Measurements from ENCODE around the gene KRT7. TPM values are rescaled to one million over a fixed set of nuclear protein-coding genes. Genes with fewer than 3 reads are reported as not detected.

Gene KRT7
- total RNA-seq, 1 donor from 2014 or later = not detected

DNA sequence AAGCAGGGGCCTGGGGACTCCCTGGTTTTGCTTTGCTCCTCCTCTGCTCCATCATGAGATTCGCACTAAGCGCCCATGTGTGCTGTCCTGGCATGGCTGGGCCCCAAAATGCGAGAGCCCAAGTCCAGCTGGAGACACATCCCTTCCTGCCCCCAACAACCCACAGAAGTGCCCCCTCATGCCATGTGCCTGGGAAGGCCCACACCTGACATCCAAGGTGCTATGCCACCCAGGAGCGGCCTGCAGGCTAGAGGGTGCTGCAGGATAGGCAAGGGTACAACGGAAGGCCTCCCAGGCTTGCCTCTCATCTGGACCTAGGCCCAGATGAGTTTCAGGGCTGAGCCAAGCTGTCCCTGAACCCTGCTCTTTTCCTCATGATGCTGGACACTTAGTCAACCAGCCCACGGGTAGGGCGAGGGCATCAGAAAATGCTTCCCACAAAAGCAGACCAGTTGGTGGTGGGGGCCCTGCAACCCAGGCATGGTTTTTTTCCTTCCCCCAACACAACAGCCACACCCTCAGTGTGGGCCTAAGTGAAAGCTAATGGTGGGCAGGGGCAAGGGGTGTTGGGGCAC lies 28.0 kb upstream of the KRT7 start:
- peaks cover 15% of the 10 kb centered on the region for H3K27me3 Mint-ChIP-seq (ENCODE audit: low read depth)
- no peaks in the 10 kb centered on the region for H3K9me3 Mint-ChIP-seq
- DNase-seq (ENCODE audit: low read depth, low spot score) = no peak
- H3K4me1 Mint-ChIP-seq = peaks cover 11% of the 10 kb centered on the region
- no peak overlapping the region for H3K4me3 Mint-ChIP-seq
- TF ChIP-seq, protein P1, sequence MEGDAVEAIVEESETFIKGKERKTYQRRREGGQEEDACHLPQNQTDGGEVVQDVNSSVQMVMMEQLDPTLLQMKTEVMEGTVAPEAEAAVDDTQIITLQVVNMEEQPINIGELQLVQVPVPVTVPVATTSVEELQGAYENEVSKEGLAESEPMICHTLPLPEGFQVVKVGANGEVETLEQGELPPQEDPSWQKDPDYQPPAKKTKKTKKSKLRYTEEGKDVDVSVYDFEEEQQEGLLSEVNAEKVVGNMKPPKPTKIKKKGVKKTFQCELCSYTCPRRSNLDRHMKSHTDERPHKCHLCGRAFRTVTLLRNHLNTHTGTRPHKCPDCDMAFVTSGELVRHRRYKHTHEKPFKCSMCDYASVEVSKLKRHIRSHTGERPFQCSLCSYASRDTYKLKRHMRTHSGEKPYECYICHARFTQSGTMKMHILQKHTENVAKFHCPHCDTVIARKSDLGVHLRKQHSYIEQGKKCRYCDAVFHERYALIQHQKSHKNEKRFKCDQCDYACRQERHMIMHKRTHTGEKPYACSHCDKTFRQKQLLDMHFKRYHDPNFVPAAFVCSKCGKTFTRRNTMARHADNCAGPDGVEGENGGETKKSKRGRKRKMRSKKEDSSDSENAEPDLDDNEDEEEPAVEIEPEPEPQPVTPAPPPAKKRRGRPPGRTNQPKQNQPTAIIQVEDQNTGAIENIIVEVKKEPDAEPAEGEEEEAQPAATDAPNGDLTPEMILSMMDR (conservative IDR thresholded peaks at IDR 0.05) = no peak
- no peaks in the 10 kb centered on the region for H3K36me3 Mint-ChIP-seq (ENCODE audit: low read depth)
- H3K27ac Mint-ChIP-seq (ENCODE audit: unreplicated experiment) = no peak overlapping the region

DNA sequence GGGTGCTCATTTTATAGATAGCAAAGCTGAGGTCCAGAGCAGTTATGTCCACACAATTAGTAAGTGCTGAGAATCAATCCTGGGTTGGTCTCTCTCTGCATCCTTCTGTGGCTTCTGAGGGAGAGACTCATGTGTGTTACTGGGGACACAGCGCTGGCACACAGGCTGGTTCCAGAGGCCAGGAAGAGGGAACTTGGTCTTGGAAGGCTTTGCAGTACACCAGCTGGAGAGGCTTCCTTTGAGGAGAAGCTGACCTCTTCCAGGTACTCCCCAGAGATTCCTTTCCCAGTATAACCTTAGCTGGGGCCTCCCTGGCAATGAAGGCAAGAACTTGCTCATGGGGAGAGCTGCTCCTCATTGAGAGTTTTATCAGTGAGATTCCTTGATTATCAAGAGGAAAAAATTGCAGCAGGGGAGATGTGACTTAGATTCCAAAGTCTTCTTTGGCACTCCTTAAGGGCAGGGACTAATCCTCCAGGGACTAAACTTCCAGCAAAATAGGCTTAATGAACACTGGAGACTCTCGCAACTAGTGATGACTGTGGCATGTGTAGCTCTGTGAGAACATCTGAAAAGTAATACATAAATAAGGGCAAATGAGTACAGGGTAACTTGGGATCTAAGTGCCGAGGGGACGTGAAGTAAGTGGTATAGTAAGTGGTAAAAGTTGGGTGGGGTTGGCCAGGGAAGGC lies 27.3 kb upstream of the KRT7 start:
- H3K36me3 Mint-ChIP-seq (ENCODE audit: low read depth) = no peaks in the 10 kb centered on the region
- H3K4me1 Mint-ChIP-seq = peaks cover 11% of the 10 kb centered on the region
- H3K27me3 Mint-ChIP-seq (ENCODE audit: low read depth) = peaks cover 15% of the 10 kb centered on the region
- H3K27ac Mint-ChIP-seq (ENCODE audit: unreplicated experiment) = peak overlapping the region; percentile 14
- TF ChIP-seq, protein P1 (conservative IDR thresholded peaks at IDR 0.05) = no peak
- no peaks in the 10 kb centered on the region for H3K9me3 Mint-ChIP-seq
- no peak for DNase-seq (ENCODE audit: low read depth, low spot score)
- no peak overlapping the region for H3K4me3 Mint-ChIP-seq

DNA sequence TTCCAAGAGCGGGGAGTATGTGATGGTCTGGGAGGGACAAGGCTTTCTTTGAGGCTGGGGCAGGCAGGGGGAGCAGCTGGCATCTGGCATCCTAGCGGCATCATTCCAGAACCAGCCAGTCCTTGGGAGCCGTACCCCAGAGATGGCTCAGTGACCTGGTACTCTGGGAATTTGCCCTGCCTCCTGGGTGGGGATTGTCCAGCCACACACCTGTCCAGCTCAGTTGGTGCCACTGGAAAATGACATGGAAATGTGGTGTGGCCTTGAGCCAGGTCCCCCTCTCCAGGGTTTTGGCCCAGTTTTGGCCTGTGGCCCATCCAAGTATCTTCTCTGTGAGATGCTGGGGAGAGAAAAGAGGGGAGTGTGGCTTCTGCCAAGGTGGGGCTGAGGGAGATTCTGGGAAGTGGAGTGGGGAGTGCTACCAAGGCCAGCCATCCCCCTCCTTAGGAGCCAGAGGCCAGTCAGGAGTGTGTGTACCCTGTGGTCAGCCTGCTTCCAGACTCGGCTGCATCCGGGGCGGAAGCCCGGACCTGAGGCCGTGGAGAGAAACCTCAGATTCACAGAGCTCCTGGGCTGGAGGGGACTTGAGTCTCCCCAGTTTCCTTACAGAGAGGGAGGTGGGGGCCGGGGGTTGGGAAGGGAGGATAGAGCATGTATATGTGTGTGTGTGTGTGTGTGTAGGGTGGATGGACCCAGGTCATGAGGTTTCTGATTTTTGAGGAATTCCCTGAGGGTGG lies 26.6 kb upstream of the KRT7 start:
- H3K4me1 Mint-ChIP-seq = peaks cover 9% of the 10 kb centered on the region
- no peak overlapping the region for H3K4me3 Mint-ChIP-seq
- H3K9me3 Mint-ChIP-seq = no peaks in the 10 kb centered on the region
- no peak for DNase-seq (ENCODE audit: low read depth, low spot score)
- H3K27ac Mint-ChIP-seq (ENCODE audit: unreplicated experiment) = no peak overlapping the region
- TF ChIP-seq, protein P1 (conservative IDR thresholded peaks at IDR 0.05) = no peak
- H3K27me3 Mint-ChIP-seq (ENCODE audit: low read depth) = peaks cover 14% of the 10 kb centered on the region
- no peaks in the 10 kb centered on the region for H3K36me3 Mint-ChIP-seq (ENCODE audit: low read depth)

DNA sequence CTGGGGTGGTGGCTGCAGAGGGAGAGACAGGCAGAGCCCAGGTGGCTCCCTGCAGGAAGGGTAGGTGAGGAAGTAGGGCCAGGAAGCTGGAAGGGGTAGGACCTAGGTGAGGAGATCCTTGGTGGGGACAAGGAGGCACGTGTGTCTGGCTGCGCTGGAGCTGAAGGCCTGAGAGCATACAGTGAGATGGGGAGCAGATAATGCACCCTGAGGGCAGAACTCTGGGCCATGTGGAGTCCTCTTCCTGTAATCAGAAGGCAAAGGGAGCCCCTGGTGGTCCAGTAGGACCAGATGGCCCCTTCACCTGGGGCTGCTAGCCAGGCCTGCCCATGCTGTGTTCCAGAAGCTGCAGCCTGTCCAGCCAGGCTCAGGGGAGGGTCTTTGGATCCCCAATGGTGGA lies 25.9 kb upstream of the KRT7 start:
- no peaks in the 10 kb centered on the region for H3K36me3 Mint-ChIP-seq (ENCODE audit: low read depth)
- no peaks in the 10 kb centered on the region for H3K9me3 Mint-ChIP-seq
- peaks cover 7% of the 10 kb centered on the region for H3K4me1 Mint-ChIP-seq
- peaks cover 13% of the 10 kb centered on the region for H3K27me3 Mint-ChIP-seq (ENCODE audit: low read depth)
- H3K4me3 Mint-ChIP-seq = no peak overlapping the region
- TF ChIP-seq, protein P1 (conservative IDR thresholded peaks at IDR 0.05) = no peak
- DNase-seq (ENCODE audit: low read depth, low spot score) = no peak
- H3K27ac Mint-ChIP-seq (ENCODE audit: unreplicated experiment) = no peak overlapping the region

DNA sequence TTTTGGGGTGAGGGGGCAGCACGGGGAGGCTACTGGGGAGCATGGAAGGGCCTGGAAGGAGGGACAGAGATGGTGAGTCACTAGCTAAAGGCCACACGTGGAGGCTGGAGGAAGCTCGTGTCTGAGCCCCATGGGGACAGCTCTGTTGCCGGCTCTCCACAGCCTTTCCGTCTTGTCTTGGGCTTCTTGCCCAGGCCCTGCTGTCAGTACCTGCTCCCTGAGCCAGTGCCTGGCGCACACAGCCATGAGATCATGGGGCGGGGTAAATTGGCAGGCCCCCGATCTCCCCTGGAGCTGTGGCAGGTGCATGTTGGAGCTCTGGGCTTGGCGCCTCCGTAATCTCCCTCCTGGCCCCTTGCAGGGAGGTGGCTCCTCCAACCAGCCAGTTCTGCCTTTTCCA lies 25.1 kb upstream of the KRT7 start:
- Mint-ChIP-seq H3K4me1 (peaks cover 5% of the 10 kb centered on the region), H3K27ac (ENCODE audit: unreplicated experiment) (peak overlapping the region; percentile 67), H3K27me3 (ENCODE audit: low read depth) (peaks cover 11% of the 10 kb centered on the region), H3K9me3 (no peaks in the 10 kb centered on the region), H3K36me3 (ENCODE audit: low read depth) (no peaks in the 10 kb centered on the region), H3K4me3 (no peak overlapping the region)
- no peak for DNase-seq (ENCODE audit: low read depth, low spot score)
- TF ChIP-seq, protein P1 (conservative IDR thresholded peaks at IDR 0.05) = no peak

Measured in neural crest cell (in vitro differentiated cells).